ENCODE measurements around the gene ADARB1. TPM values are rescaled to one million over a fixed set of nuclear protein-coding genes. Genes with fewer than 3 reads are reported as not detected.

ADARB1 gene
- total RNA-seq, 2 experiments from 2014 or later, result 6.6 to 20.5 TPM

DNA sequence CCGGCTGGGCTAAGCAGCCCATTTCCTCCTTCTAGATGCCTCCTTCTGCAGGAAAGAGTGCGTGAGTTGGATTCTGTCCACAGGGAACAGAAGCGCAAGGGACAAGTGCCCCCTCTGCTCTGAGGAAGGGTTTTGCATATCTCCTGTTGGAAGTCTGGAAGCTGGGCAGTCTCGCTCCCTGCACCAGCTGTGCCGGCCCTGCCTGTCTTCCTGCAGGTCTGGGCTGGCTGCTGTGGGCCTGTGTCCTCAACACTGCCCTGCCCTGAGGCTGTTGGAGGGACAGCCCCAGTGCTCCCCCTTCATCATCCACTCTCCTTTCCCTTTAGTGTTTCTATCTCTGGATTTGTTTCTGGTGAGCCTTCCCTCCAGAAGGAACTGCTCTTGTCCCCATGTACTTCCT, 21.8 kb downstream of the ADARB1 start:
- Histone ChIP-seq H3K36me3 (ENCODE audit: insufficient read depth, low read length) (no peaks in the 10 kb centered on the region), H3K9me3 (ENCODE audit: low read length) (no peaks in the 10 kb centered on the region), H3K4me2 (ENCODE audit: low read length) (no peak overlapping the region), H3K9me2 (ENCODE audit: insufficient read depth, low read length) (no peaks in the 10 kb centered on the region), H3K79me2 (ENCODE audit: insufficient read depth, low read depth, low read length) (no peaks in the 10 kb centered on the region), H3K27ac (ENCODE audit: low read depth, low read length, poor library complexity, severe bottlenecking) (no peak overlapping the region), H2AFZ (ENCODE audit: low read length) (no peak overlapping the region), H4K20me1 (ENCODE audit: insufficient read depth, low read length) (no peaks in the 10 kb centered on the region; the same call in 1 of the 2 replicates), H3K4me3 (ENCODE audit: low read depth, low read length, poor library complexity, severe bottlenecking) (no peak overlapping the region), H3K4me1 (ENCODE audit: insufficient read depth, low read length, poor library complexity, severe bottlenecking) (peaks cover 8% of the 10 kb centered on the region)
- DNase-seq (ENCODE audit: low spot score), result no peak
- TF ChIP-seq, protein P1, sequence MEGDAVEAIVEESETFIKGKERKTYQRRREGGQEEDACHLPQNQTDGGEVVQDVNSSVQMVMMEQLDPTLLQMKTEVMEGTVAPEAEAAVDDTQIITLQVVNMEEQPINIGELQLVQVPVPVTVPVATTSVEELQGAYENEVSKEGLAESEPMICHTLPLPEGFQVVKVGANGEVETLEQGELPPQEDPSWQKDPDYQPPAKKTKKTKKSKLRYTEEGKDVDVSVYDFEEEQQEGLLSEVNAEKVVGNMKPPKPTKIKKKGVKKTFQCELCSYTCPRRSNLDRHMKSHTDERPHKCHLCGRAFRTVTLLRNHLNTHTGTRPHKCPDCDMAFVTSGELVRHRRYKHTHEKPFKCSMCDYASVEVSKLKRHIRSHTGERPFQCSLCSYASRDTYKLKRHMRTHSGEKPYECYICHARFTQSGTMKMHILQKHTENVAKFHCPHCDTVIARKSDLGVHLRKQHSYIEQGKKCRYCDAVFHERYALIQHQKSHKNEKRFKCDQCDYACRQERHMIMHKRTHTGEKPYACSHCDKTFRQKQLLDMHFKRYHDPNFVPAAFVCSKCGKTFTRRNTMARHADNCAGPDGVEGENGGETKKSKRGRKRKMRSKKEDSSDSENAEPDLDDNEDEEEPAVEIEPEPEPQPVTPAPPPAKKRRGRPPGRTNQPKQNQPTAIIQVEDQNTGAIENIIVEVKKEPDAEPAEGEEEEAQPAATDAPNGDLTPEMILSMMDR (conservative IDR thresholded peaks at IDR 0.05; ENCODE audit: low read length), result no peak
- no peak for TF ChIP-seq EZH2phosphoT487 (IDR thresholded peaks at IDR 0.05; ENCODE audit: borderline replicate concordance, low read depth, low read length)
- ChIA-PET POLR2A (interaction anchor here (1.2 to 1.8 kb wide), 2 partner anchors 17 to 32 kb away, joined by 4 to 8 read pairs; no protein-coding TSS in a partner anchor), CTCF (ENCODE audit: unreplicated experiment) (no interaction called here)
- intact Hi-C loops (cut with micrococcal nuclease; ENCODE audit: unreplicated experiment), result no loop called here
- no TSS peak for BruUV-seq (replicated peaks)

DNA sequence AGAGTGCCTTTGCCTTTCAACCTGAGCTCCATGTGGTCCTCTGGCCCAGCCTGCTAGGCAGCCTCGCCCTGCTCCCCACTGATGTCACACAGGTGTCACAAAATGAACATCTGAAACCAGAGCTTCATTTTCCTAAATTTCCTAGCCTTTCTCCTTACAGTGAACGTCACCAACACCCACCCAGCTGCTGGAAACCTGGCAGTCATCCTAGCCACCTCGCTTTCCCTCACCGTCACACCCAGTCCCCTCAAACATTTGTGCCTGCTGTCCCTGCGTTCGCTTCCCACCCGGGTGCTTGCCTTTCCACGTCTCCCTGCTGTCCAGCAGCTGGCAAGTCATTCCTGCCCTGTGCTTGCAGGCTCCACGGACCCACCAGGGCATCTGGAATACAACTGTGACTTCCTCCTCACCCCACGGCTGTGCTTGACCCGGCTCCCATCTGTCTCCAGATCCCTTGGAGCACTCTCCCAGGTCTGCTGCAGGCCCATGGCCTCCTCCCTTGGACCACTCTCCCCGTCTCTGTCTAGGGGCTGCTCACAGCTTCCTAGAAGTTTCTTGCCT, 23.5 kb downstream of the ADARB1 start:
- POLR2A ChIA-PET, result interaction anchor here (1.3 to 1.8 kb wide), 2 partner anchors 11 to 30 kb away, joined by 3 to 8 read pairs; no protein-coding TSS in a partner anchor
- Histone ChIP-seq H4K20me1 (ENCODE audit: insufficient read depth, low read length) (no peaks in the 10 kb centered on the region), H2AFZ (ENCODE audit: low read length) (no peak overlapping the region), H3K9me2 (ENCODE audit: insufficient read depth, low read length) (no peaks in the 10 kb centered on the region), H3K9me3 (ENCODE audit: low read length) (no peaks in the 10 kb centered on the region), H3K79me2 (ENCODE audit: insufficient read depth, low read depth, low read length) (no peaks in the 10 kb centered on the region), H3K4me3 (ENCODE audit: low read depth, low read length, poor library complexity, severe bottlenecking) (no peak overlapping the region), H3K27ac (ENCODE audit: low read depth, low read length, poor library complexity, severe bottlenecking) (no peak overlapping the region), H3K4me1 (ENCODE audit: insufficient read depth, low read length, poor library complexity, severe bottlenecking) (peaks cover 8% of the 10 kb centered on the region), H3K36me3 (ENCODE audit: insufficient read depth, low read length) (no peaks in the 10 kb centered on the region), H3K4me2 (ENCODE audit: low read length) (no peak overlapping the region)
- TF ChIP-seq, protein P1 (conservative IDR thresholded peaks at IDR 0.05; ENCODE audit: low read length), result no peak
- no peak for TF ChIP-seq EZH2phosphoT487 (IDR thresholded peaks at IDR 0.05; ENCODE audit: borderline replicate concordance, low read depth, low read length)
- intact Hi-C loops (cut with micrococcal nuclease; ENCODE audit: unreplicated experiment), result loop anchor here (2.0 kb wide), 1 partner anchor 39 kb away; no protein-coding TSS in a partner anchor
- CTCF ChIA-PET (ENCODE audit: unreplicated experiment), result interaction anchor here (1.4 to 3.0 kb wide), 3 partner anchors 9 to 31 kb away, joined by 4 to 13 read pairs (median 5); no protein-coding TSS in a partner anchor
- no peak for DNase-seq (ENCODE audit: low spot score)
- BruUV-seq (replicated peaks), result no TSS peak

DNA sequence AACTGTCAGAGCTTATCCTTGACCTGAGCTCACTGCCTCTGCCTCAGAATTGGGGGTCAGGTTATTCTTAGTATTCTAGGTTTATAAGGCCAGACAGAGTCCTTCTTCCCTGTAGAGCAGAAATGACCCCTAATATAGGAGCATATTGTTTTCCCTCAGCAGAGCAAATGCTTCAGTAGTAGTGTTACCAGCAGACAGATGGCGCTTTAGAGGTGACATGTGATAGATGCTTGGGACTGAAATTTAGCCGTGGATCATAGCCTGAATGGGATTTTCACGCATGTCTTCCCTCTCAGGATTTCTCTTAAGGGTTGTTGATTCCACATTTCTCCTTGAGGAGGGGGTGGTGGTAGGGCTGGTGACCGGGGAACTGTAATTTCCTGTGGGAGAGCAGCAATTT, 24.5 kb downstream of the ADARB1 start:
- POLR2A ChIA-PET, result interaction anchor here (1.3 kb wide), 1 partner anchor 12 kb away, joined by 3 read pairs; no protein-coding TSS in a partner anchor
- TF ChIP-seq, protein P1 (conservative IDR thresholded peaks at IDR 0.05; ENCODE audit: low read length), result peak; percentile 82
- TF ChIP-seq EZH2phosphoT487 (IDR thresholded peaks at IDR 0.05; ENCODE audit: borderline replicate concordance, low read depth, low read length), result no peak
- no peaks in the 10 kb centered on the region for H3K79me2 ChIP-seq (ENCODE audit: insufficient read depth, low read depth, low read length)

More for the DNA sequence above, 24.5 kb downstream of the ADARB1 start:
- no TSS peak for BruUV-seq (replicated peaks)
- CTCF ChIA-PET (ENCODE audit: unreplicated experiment), result interaction anchor here (1.4 to 3.0 kb wide), 3 partner anchors 9 to 30 kb away, joined by 4 to 13 read pairs (median 5); no protein-coding TSS in a partner anchor
- DNase-seq (ENCODE audit: low spot score), result peak; percentile 56
- Histone ChIP-seq H3K9me2 (ENCODE audit: insufficient read depth, low read length) (no peaks in the 10 kb centered on the region), H3K4me1 (ENCODE audit: insufficient read depth, low read length, poor library complexity, severe bottlenecking) (peaks cover 13% of the 10 kb centered on the region), H2AFZ (ENCODE audit: low read length) (no peak overlapping the region), H3K9me3 (ENCODE audit: low read length) (no peaks in the 10 kb centered on the region), H3K27ac (ENCODE audit: low read depth, low read length, poor library complexity, severe bottlenecking) (no peak overlapping the region), H4K20me1 (ENCODE audit: insufficient read depth, low read length) (no peaks in the 10 kb centered on the region), H3K4me2 (ENCODE audit: low read length) (no peak overlapping the region), H3K4me3 (ENCODE audit: low read depth, low read length, poor library complexity, severe bottlenecking) (no peak overlapping the region), H3K36me3 (ENCODE audit: insufficient read depth, low read length) (no peaks in the 10 kb centered on the region)
- intact Hi-C loops (cut with micrococcal nuclease; ENCODE audit: unreplicated experiment), result loop anchor here (1.0 to 2.0 kb wide), 2 partner anchors 29 to 38 kb away; no protein-coding TSS in a partner anchor

Measured in OCI-LY7 (cell line).